HK-2 (cell line): ENCODE measurements around the gene SORT1.
A peak's percentile ranks its signal among the peaks of the same experiment; 100 is the strongest.
"Not testable (repeated sequence)": the region's sequence is repeated elsewhere in the genome, so short reads cannot be mapped to it uniquely, and the experiment has no call there.

ENCODE experiments used
- DNase-seq: peaks from one replicate; pipeline ENCODE4 v3.0.0-alpha.2; 2018; ENCODE audit not compliant: unreplicated experiment

Gene SORT1

GRCh38 chr1:109299558-109300343 is 98.0 kb downstream of the SORT1 start:
- no peak for DNase-seq

- DNase-seq, result no peak
Observed at GRCh38 chr1:109298666-109299557, 98.8 kb downstream of the SORT1 start.

- DNase-seq, result no peak
Observed at GRCh38 chr1:109296782-109297181, 100.9 kb downstream of the SORT1 start.

- DNase-seq, result no peak
Observed at GRCh38 chr1:109295712-109296415, 101.9 kb downstream of the SORT1 start.

GRCh38 chr1:109294481-109294880 is 103.2 kb downstream of the SORT1 start:
- no peak for DNase-seq

- no peak for DNase-seq
Observed at GRCh38 chr1:109293026-109293425, 104.7 kb downstream of the SORT1 start.

- no peak for DNase-seq
Observed at GRCh38 chr1:109292364-109292763, 105.4 kb downstream of the SORT1 start.

GRCh38 chr1:109290998-109291397 is 106.7 kb downstream of the SORT1 start:
- no peak for DNase-seq

DNA sequence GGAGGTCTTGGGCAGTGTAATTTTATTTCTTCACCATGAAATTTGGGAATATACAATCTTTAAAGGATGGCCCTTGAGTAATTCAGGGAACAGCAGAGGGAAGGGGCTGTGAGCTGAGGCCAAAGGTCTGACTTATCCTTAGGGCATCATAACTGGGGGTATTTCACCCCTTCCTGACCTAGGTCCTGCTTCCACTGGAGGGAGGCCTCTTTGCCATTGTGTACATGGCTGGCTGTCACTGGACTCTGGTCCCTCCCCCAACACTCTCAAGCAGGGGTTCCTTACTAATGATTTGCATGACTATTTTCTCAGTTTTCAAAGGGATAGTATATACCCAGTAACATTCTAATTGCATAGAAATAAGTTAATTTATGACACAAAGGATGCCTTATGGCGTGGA is 107.6 kb downstream of the SORT1 start:
- no peak for DNase-seq

DNA sequence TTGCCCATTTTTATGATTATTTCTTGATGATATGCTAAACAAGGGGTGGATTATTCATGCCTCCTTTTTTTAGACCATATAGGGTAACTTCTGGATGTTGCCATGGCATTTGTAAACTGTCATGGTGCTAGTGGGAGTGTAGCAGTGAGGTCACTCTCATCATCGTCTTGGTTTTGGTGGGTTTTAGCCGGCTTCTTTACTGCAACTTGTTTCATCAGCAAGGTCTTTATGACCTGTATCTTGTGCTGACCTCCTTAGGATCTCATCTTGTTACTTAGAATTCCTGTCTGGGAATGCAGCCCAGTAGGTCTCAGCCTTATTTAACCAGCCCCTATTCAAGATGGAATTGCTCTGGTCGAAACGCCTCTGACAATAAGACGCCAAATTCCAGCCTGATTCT is 111.0 kb downstream of the SORT1 start:
- not testable (repeated sequence) for DNase-seq

GRCh38 chr1:109283748-109284600 is 113.7 kb downstream of the SORT1 start:
- no peak for DNase-seq

GRCh38 chr1:109282952-109283747 is 114.6 kb downstream of the SORT1 start, which contains the start of gene PSRC1:
Gene PSRC1, minus strand, starts transcription at chr1:109283145.
- peak; percentile 97 for DNase-seq

DNA sequence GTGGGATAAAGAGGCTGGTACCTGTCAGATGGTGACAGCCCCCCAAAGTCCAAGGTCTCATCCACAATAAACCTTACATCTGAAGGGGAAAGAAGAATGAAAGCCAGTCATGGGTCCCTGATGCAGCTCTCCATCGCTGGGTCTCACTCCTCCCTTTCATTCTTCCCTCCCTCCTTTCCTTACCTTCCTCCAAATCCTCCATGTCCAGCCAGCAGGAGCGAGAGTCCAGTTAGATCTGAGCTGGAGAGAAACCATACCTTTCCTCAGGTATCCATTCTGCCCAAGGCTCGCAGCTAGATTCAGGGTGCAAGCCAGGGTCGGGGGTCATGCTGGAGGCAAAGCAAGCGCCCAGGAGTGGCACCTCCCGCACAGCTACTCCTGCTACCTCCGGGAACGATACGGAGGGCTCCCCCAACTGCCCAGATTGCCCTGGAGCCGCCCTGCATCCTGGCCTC is 115.2 kb downstream of the SORT1 start:
- DNase-seq, result no peak

DNA sequence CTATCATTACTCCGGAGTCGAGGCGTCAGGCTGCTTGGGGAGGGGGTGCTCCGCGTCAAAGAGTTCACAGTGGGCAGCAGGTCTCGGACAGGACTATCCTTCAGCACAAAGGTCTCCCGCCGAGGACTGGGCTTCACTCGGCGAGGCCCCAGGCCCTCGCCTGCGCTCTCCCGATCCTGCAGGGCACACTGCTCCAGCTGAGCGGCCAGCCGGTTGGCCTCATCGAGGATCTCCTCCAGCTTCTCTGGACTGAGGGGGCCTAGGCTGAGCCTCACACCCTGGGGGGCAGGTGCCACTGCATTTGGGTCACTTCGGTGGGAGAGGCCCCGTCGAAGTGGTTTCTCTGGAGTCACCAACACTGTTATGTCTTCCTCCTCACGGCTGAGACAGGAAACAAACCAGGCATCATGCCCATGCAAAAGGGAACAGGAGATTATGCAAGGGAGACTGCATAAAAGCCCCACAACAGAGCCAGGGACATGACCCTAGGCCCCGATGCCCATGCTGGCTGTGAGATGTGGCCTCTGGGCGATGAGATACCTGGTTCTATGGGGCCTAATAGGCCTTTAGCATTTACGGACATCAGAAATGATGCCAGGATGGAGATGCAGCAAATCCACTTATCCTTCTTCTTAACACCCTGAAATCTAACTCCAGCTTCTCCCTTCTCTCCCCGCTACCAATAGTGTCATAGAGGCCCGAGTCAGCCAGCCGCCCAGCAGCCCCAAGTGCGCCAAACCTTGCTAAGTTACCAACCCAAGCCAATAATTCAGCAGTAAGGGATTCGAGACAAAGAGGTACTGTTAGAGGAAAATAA is 115.8 kb downstream of the SORT1 start:
- DNase-seq, result no peak

GRCh38 chr1:109280862-109281261 is 116.9 kb downstream of the SORT1 start:
- no peak for DNase-seq

- no peak for DNase-seq
Observed at GRCh38 chr1:109279615-109280278, 118.0 kb downstream of the SORT1 start.

DNA sequence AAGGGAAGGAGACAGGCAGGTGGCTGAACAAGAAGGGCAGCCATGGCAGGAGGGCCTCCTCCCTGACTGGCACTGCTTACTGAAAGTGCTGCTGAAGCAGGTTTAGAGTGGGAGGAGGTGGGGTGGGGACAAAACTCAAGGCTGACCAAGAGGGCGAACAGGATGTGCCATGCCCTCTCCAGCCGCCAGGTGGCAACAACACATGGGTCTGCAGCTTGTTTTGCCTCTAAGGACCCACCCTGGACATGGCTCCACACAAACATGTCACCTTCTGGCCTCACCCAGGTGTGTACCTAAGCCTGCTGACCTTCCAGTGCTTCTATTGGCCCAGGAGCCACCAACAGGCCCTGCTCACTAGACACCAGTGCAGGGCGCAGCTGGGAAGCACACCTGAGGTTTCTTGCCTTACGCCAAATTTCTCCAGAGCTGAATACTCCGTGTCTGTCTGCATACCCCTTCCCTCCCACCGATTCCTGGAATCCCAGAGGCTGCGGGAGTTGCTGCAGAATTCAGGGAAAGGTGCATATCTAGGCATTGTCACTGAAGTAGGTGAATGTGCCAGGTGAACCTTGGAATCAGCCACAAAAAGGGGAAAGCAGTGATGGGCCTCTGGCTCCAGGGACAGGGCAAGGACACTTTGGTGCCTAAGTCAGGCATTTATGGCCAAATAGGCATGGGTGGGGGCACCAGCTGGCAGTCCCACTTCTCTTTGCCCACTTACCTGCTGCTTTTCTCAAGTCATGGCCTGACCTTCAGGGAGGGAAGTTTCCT is 120.1 kb downstream of the SORT1 start:
- DNase-seq, result peak; percentile 76

GRCh38 chr1:109275706-109276345 is 121.9 kb downstream of the SORT1 start:
- no peak for DNase-seq
